ENCODE results near the gene NPPC. TPM values are rescaled to one million over a fixed set of nuclear protein-coding genes. Genes with fewer than 3 reads are reported as not detected.
"Not testable (repeated sequence)": the region's sequence is repeated elsewhere in the genome, so short reads cannot be mapped to it uniquely, and the experiment has no call there.

NPPC gene
- total RNA-seq, 2 experiments from 2014 or later, result 0.40 to 0.89 TPM

DNA sequence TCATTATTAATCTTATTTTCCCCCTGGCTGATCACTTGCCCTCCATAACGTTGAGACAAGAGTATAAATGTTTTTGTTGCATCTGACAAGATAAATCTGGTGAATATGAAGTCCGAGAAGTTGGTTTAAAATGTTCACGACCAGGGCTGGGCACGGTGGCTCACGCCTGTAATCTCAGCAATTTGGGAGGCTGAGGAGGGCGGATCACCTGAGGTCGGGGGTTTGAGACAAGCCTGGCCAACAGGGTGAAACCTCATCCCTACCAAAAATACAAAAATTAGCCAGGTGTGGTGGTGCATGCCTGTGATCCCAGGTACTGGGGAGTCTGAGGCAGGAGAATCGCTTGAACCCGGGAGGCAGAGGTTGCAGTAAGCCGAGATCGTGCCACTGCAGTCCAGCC is 20.9 kb upstream of the NPPC start:
- H3K27ac Mint-ChIP-seq; ATAC-seq (ENCODE audit: low read depth): not testable (repeated sequence)

DNA sequence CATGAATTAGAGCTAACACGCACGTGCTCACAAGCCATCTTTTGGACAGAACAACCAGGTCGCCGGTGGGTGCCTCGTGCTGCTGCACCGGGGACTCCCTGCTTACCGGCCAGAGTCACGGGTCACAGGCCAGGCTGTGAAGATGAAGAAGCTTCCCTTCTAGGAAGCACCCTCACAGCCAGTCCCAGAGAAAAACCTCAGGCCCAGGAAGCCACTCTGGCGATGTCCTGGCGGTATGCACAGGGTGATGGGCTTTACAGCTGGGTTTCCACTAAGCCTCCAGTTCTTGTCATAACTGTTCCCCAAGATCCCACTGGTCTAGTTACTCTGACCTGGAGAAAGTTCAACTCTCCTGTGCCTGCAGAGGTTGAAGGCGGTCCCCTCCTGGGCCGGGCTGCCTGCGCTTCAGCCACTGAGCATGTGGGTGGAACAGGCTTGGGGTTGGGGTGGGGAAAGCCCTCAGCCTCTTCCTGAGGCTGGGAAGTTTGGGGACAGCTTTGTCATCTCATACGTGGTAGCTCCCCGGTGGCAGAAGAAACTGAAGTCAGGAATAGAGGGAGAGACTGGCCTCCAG is 20.1 kb upstream of the NPPC start:
- POLR2A ChIA-PET, result no interaction called here
- no peak overlapping the region for H3K4me3 Mint-ChIP-seq
- H3K36me3 Mint-ChIP-seq, result no peaks in the 10 kb centered on the region
- H3K9me3 Mint-ChIP-seq, result no peaks in the 10 kb centered on the region
- DNase-seq, result no peak
- H3K4me1 Mint-ChIP-seq, result peaks cover 2% of the 10 kb centered on the region
- peaks cover 31% of the 10 kb centered on the region for H3K27me3 Mint-ChIP-seq
- no peak overlapping the region for H3K27ac Mint-ChIP-seq
- no peak for ATAC-seq (ENCODE audit: low read depth)

More for the DNA sequence above, 20.9 kb upstream of the NPPC start:
- H3K9me3 Mint-ChIP-seq, DNase-seq, H3K4me1 Mint-ChIP-seq, H3K36me3 Mint-ChIP-seq, H3K4me3 Mint-ChIP-seq, POLR2A ChIA-PET: not testable (repeated sequence)
- peaks cover 31% of the 10 kb centered on the region for H3K27me3 Mint-ChIP-seq

DNA sequence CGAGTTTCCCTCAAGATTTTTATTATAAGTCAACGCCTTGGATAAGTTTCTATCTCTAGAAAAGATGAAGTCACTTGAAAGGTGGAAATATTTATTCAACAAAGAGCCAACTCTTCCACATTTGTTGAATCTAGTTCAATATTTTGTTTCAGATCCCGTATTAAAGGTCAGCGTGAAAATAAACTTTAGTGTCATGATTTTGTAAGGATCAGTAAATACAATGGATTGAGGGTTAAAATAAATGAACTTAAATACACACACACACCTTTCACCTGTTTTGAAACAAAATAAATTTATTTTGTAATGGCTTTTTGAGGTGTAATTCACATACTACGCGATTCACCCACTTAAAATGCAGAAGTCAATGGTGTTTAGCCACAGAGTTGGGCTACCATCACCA is 16.0 kb upstream of the NPPC start:
- H3K4me1 Mint-ChIP-seq, result peaks cover 2% of the 10 kb centered on the region
- no peak overlapping the region for H3K4me3 Mint-ChIP-seq
- H3K27ac Mint-ChIP-seq, result no peak overlapping the region
- no peak for DNase-seq
- no peaks in the 10 kb centered on the region for H3K36me3 Mint-ChIP-seq
- POLR2A ChIA-PET, result no interaction called here
- ATAC-seq (ENCODE audit: low read depth), result no peak
- peaks cover 16% of the 10 kb centered on the region for H3K27me3 Mint-ChIP-seq
- no peaks in the 10 kb centered on the region for H3K9me3 Mint-ChIP-seq

DNA sequence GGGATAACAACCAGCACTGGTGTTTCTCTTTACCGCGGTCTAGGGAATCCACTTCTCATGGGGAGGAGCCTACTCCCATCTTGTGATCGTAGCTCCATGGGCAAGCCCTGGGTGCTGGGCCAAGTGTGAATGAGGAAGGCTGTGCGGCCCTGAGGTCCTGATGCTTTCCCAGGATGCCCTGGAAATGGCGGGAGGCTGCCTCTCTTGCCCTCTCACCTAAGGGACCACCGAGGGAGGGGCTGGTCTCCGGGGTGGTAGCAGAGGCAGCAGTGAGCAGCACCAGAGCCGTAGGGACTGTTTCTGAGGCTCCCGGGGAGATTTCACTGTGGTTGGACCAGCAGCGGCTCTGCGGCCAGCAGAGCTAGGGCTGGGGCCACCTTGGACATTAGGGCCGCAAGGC is 15.5 kb upstream of the NPPC start:
- no peaks in the 10 kb centered on the region for H3K36me3 Mint-ChIP-seq
- peaks cover 14% of the 10 kb centered on the region for H3K27me3 Mint-ChIP-seq
- H3K27ac Mint-ChIP-seq, result no peak overlapping the region
- peaks cover 3% of the 10 kb centered on the region for H3K4me1 Mint-ChIP-seq
- POLR2A ChIA-PET, result no interaction called here
- H3K4me3 Mint-ChIP-seq, result no peak overlapping the region
- DNase-seq (no peak), ATAC-seq (ENCODE audit: low read depth) (no peak)
- no peaks in the 10 kb centered on the region for H3K9me3 Mint-ChIP-seq

DNA sequence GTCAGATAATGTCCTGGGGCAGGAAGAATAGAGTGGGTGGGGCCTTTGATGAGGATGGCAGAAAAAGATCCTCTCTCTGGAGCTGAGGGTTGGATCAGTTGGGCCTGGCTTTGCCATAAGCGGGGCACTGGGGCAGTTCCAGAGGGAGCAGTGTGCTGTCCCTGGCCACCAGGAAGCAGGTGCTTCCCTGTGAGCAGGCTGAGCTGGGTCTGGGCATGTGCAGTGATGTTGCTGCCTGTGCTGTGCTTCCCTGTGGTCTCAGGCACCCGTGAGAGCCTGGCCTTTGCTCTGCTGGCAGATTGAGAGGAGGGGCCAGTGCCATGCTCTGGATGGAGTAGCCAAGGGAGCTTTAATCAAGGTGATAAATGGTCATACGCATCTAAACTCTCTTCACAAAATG is 14.6 kb upstream of the NPPC start:
- Mint-ChIP-seq H3K27me3 (peaks cover 14% of the 10 kb centered on the region), H3K4me1 (peaks cover 7% of the 10 kb centered on the region), H3K4me3 (no peak overlapping the region), H3K27ac (no peak overlapping the region), H3K9me3 (no peaks in the 10 kb centered on the region), H3K36me3 (no peaks in the 10 kb centered on the region)
- no peak for DNase-seq
- POLR2A ChIA-PET, result no interaction called here
- no peak for ATAC-seq (ENCODE audit: low read depth)

DNA sequence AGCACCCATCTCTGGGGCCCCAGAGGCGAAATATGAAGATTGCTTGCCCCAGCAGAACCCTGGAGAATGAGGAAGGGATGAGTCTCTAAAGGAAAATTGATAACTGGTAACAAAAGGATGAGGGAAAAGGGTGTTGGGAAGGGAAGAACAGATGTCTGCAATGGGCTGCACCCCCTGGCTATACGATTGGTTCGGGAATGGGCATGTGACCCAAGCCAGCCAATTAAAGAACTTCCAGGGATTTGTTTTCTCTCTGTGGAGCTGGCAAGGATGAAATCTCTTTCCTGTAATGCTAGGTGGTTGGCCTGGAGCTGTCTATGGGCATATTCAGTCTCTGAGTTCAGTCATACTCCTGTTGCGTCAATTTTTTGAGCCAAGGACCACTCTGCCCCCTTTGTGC is 12.8 kb upstream of the NPPC start:
- POLR2A ChIA-PET, result no interaction called here
- DNase-seq, result no peak

DNA sequence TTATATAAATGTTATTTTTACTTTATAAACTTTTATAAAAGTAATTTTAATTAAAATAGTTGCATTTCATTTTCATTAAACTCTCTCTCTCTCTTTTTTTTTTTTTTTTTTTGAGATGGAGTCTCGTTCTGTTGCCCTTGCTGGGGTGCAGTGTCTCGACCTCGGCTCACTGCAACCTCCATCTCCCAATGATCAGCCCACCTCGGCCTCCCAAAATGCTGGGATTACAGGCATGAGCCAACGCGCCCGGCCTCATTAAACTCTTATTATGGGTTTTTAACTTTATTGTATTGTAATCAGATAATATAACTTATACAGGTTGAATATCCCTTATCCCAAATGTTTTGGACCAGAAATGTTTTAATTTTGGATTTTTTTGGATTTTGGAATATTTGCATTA is 10.9 kb upstream of the NPPC start:
- Mint-ChIP-seq H3K4me3 (no peak overlapping the region), H3K27ac (no peak overlapping the region), H3K36me3 (no peaks in the 10 kb centered on the region), H3K4me1 (peaks cover 5% of the 10 kb centered on the region), H3K9me3 (no peaks in the 10 kb centered on the region), H3K27me3 (no peaks in the 10 kb centered on the region)
- ATAC-seq (ENCODE audit: low read depth), result no peak
- no peak for DNase-seq
- POLR2A ChIA-PET, result no interaction called here

More for the DNA sequence above, 12.8 kb upstream of the NPPC start:
- H3K36me3 Mint-ChIP-seq, result no peaks in the 10 kb centered on the region
- H3K4me3 Mint-ChIP-seq, result no peak overlapping the region
- H3K27ac Mint-ChIP-seq, result no peak overlapping the region
- no peak for ATAC-seq (ENCODE audit: low read depth)
- peaks cover 4% of the 10 kb centered on the region for H3K27me3 Mint-ChIP-seq
- H3K4me1 Mint-ChIP-seq, result peaks cover 5% of the 10 kb centered on the region
- H3K9me3 Mint-ChIP-seq, result no peaks in the 10 kb centered on the region

DNA sequence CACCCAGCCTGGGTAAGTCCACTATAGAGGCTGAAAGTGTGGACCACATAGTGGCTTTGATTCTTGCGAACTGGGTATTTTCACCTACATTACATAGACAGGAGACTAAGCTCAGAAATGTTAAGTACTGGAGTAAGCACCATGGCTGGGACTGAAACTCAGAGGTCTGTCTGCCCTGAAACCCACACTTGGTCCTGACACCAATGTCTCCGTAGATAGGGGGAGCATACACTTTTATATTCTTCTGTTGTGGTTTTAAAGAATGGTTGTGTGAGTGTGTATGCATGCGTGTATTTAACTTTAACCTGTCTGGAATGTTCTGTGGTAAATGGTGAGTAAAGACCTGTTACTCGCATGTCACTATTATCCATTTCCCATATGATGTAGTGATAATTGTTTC is 10.3 kb upstream of the NPPC start:
- H3K36me3 Mint-ChIP-seq, result no peaks in the 10 kb centered on the region
- POLR2A ChIA-PET, result no interaction called here
- DNase-seq, result no peak
- no peaks in the 10 kb centered on the region for H3K9me3 Mint-ChIP-seq
- H3K27me3 Mint-ChIP-seq, result no peaks in the 10 kb centered on the region
- peaks cover 5% of the 10 kb centered on the region for H3K4me1 Mint-ChIP-seq
- H3K27ac Mint-ChIP-seq, result no peak overlapping the region
- no peak for ATAC-seq (ENCODE audit: low read depth)
- no peak overlapping the region for H3K4me3 Mint-ChIP-seq

DNA sequence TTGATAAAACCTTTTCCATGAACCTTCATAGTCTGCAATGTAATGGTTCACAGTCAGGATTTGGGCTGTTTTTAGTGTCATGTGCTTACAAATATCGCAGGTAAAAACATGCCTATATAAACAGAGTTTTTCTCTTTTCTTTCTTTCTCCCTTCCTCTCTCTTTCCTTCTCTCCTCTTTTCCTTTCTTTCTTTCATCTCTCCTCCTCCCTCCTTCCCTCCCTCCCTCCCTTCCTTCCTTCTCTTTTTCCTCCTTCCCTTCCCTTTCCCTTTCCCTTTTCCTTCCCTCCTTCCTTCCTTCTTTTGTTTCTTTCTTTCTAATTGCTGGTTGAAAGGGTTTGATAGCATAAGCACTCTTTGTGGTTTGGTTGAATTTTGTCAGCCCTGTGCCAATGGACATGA is 9.6 kb upstream of the NPPC start:
- peaks cover 5% of the 10 kb centered on the region for H3K4me1 Mint-ChIP-seq
- POLR2A ChIA-PET, result no interaction called here

DNA sequence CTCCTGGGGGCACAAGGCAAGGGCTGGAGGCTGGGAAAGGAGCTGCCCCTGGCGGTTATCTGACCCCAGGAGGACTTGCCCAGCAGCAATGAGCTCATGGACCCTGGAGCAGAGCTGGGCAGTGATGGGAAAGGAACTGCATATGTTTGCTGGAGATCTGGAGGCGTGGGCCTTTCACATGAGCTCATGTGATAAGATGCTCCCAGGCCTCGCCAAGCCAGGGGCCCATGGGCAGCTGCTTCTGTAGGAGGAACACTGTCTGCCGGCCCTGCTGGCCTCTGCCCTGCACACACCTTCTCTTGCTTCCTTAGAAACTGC is 9.0 kb upstream of the NPPC start:
- ATAC-seq (ENCODE audit: low read depth) (no peak), DNase-seq (no peak)
- H3K27me3 Mint-ChIP-seq, result no peaks in the 10 kb centered on the region
- no peak overlapping the region for H3K27ac Mint-ChIP-seq
- H3K4me1 Mint-ChIP-seq, result peaks cover 5% of the 10 kb centered on the region
- no peak overlapping the region for H3K4me3 Mint-ChIP-seq
- POLR2A ChIA-PET, result no interaction called here
- no peaks in the 10 kb centered on the region for H3K36me3 Mint-ChIP-seq
- H3K9me3 Mint-ChIP-seq, result no peaks in the 10 kb centered on the region

More for the DNA sequence above, 9.6 kb upstream of the NPPC start:
- ATAC-seq (ENCODE audit: low read depth) (no peak), DNase-seq (no peak)
- no peak overlapping the region for H3K4me3 Mint-ChIP-seq
- H3K36me3 Mint-ChIP-seq, result no peaks in the 10 kb centered on the region
- no peak overlapping the region for H3K27ac Mint-ChIP-seq
- H3K9me3 Mint-ChIP-seq, result no peaks in the 10 kb centered on the region
- H3K27me3 Mint-ChIP-seq, result no peaks in the 10 kb centered on the region

DNA sequence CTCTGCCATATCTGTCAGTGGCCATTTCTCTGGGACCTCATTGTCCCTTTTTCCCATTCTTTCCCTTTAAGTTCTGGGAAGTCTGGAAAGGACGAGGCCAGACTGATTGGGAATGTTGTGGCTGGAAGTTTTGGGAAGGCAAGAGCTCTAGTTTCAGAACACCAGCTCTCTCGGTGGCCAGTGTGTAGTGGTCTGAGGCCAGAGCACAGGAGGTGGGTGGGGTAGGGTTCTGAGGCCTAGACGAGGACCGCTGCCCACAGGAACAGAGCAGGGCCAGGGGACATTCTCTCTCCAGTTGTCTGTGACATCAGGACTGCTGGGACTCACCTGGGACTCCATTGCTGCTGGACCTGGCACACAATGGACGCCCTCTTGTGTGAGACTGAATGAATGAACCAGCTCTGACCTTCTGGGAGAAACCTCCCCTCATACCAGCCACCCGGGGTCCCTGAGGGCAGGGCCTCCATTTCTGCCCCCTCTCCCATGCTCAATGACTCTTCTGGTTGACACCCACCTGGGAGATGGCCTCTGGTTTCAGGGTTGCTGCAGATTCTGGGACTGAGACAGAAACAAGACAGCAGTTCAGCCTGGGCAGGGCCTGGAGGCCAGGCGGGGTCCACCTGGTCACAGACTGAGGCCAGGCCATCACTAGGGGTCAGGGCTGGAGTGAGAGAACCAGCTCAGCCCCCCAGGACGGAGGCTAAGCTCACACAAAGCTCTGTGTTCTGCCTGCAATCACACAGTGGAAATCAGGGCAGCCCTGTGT is 8.4 kb upstream of the NPPC start:
- Mint-ChIP-seq H3K36me3 (no peaks in the 10 kb centered on the region), H3K27ac (no peak overlapping the region), H3K4me3 (no peak overlapping the region), H3K27me3 (no peaks in the 10 kb centered on the region), H3K9me3 (no peaks in the 10 kb centered on the region), H3K4me1 (peaks cover 5% of the 10 kb centered on the region)
- ATAC-seq (ENCODE audit: low read depth) (no peak), DNase-seq (no peak)
- POLR2A ChIA-PET, result no interaction called here

DNA sequence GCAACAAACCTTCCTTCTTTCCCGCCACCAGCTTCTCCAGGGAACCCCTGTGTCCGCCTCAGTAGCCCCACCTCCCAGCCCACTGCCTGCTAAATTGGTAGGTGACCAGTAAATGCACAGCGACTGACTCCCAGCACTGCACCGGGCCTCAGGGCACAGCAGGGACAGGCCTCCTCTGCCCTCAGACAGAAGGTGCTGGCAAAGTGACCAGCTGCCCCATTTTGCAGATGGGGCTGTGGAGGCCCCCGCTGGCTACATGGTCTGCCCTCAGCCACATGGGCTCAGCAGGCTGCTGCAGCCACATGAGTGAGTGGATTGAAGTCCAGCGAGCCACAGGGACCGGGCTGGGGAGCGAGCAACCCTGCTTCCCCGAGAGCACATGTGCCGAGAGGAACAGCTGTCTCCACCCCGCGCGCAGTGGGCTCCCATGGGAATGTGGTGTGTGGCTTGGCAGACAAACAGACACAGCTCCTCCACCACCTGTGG is 7.8 kb upstream of the NPPC start:
- Mint-ChIP-seq H3K4me3 (no peak overlapping the region), H3K9me3 (no peaks in the 10 kb centered on the region), H3K27me3 (no peaks in the 10 kb centered on the region), H3K4me1 (peaks cover 7% of the 10 kb centered on the region), H3K27ac (no peak overlapping the region), H3K36me3 (no peaks in the 10 kb centered on the region)
- DNase-seq (no peak), ATAC-seq (ENCODE audit: low read depth) (no peak)
- POLR2A ChIA-PET, result no interaction called here

DNA sequence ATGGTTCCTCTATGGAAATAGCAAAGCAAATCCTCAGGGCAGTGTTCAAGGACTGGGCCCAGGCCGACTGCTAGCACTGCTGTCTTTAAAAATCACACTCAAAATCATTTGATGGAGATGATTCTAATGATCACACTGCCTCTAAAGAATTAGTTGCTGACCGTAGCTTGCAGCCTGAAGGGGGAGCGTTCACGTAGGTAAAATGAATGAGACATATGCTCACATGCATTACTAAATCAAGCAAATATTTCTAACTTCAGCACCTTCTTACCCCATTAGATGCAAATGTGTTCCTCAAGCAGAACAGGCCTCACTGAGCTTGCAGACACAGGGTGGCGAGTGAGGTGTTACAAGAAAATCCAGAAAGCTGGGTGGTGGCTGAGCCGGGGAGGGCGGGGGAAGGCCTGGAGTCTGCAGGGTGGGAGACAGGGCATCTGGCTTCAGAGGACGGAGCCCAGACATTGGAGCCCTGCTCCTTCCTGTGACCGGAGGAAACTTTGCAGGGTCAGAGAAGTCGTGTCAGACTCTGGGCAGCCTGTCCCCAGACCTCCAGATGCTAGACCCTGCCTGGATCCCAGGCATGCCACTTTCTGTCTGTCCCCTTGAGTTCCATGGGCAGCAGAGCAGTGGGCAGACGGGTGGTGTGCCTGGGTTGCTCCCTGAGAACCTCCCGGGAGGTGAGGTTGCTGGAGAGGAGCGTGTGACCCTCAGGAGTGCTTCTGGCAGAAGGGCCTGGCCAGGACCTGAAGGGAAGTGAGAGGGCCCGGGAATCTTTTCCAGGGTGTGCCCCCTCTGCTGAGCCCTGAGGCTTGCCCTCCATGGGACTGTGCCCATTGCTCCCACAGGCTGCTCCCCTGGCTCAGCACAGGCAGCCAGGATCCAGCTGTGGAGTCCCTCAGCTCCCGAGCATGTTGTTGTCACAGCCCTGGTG is 7.1 kb upstream of the NPPC start:
- DNase-seq, result no peak
- Mint-ChIP-seq H3K9me3 (no peaks in the 10 kb centered on the region), H3K36me3 (no peaks in the 10 kb centered on the region), H3K4me1 (peaks cover 7% of the 10 kb centered on the region), H3K27ac (no peak overlapping the region), H3K27me3 (peaks cover 6% of the 10 kb centered on the region), H3K4me3 (no peak overlapping the region)
- no peak for ATAC-seq (ENCODE audit: low read depth)
- POLR2A ChIA-PET, result no interaction called here

DNA sequence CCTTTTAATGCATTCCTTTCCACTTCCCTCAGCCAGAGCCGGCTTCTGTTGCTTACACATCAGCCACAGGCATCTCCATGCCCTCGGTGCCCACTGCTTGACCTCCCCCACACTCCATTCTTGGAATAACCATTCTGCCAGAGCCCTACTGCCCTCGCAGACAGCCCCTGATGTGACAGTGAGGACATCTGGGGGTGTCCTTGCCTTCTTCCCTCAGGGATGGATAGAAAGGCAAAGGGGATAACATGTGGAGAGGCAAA is 6.4 kb upstream of the NPPC start:
- Mint-ChIP-seq H3K27me3 (peaks cover 12% of the 10 kb centered on the region), H3K4me1 (peaks cover 7% of the 10 kb centered on the region), H3K4me3 (no peak overlapping the region), H3K9me3 (no peaks in the 10 kb centered on the region), H3K27ac (no peak overlapping the region), H3K36me3 (no peaks in the 10 kb centered on the region)
- DNase-seq (no peak), ATAC-seq (ENCODE audit: low read depth) (no peak)
- POLR2A ChIA-PET, result no interaction called here
